ENCODE results near the gene TRPM4. TPM values are rescaled to one million over a fixed set of nuclear protein-coding genes. Genes with fewer than 3 reads are reported as not detected.
A peak's percentile ranks its signal among the peaks of the same experiment; 100 is the strongest.
"Not testable (repeated sequence)": the region's sequence is repeated elsewhere in the genome, so short reads cannot be mapped to it uniquely, and the experiment has no call there.

TRPM4 gene
- total RNA-seq, 2 donors from 2014 or later, result 0.52 TPM; not detected in 1

- no peak overlapping the region for H3K27ac Mint-ChIP-seq
- no peaks in the 10 kb centered on the region for H3K9me3 Mint-ChIP-seq
Measured at GRCh38 chr19:49120325-49120683, 37.3 kb upstream of the TRPM4 start.

GRCh38 chr19:49120868-49121267, 36.7 kb upstream of the TRPM4 start:
- Mint-ChIP-seq H3K4me1 (peaks cover 16% of the 10 kb centered on the region), H3K27me3 (peaks cover 5% of the 10 kb centered on the region), H3K4me3 (peak overlapping the region; percentile 87), H3K27ac (no peak overlapping the region), H3K9me3 (no peaks in the 10 kb centered on the region), H3K36me3 (ENCODE audit: low read depth) (no peaks in the 10 kb centered on the region)
- ATAC-seq (replicated peaks), result no peak

More at GRCh38 chr19:49120325-49120683, 37.3 kb upstream of the TRPM4 start:
- Mint-ChIP-seq H3K27me3 (peaks cover 5% of the 10 kb centered on the region), H3K4me1 (peaks cover 16% of the 10 kb centered on the region), H3K36me3 (ENCODE audit: low read depth) (no peaks in the 10 kb centered on the region), H3K4me3 (peak overlapping the region; percentile 87)
- ATAC-seq (replicated peaks), result no peak

DNA sequence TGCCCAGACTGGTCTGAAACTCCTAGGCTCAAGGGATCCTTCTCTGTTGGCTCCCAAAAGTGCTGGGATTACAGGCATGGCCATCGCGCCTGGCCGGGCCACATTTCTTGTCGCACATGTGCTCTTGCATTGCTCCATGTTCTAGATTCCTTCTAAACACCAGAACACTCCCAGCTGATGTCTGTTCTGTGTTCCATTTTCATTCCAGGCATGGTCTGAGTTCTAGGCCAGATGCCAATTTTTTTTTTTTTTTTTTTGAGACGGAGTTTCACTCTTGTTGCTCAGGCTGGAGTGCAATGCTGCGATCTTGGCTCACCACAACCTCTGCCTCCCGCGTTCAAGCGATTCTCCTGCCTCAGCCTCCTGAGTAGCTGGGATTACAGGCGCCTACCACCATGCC, 35.8 kb upstream of the TRPM4 start:
- not testable (repeated sequence) for H3K9me3 Mint-ChIP-seq; H3K27me3 Mint-ChIP-seq; H3K4me3 Mint-ChIP-seq; ATAC-seq (replicated peaks); H3K27ac Mint-ChIP-seq; H3K36me3 Mint-ChIP-seq (ENCODE audit: low read depth)
- peaks cover 16% of the 10 kb centered on the region for H3K4me1 Mint-ChIP-seq

DNA sequence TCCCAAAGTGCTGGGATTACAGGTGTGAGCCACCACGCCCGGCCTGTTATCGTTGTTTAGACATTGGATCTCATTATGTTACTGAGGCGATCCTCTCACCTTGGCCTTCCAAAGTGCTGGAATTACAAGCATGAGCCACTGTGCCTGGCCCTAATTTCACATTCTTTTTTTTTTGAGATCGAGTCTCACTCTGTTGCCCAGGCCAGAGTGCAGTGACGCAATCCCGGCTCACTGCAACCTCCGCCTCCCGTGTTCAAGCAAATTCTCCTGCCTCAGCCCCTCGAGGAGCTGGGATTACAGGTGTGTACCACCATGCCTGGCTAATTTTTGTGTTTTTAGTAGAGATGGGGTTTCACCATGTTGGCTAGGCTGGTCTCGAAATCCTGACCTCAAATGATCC, 34.3 kb upstream of the TRPM4 start:
- not testable (repeated sequence) for H3K36me3 Mint-ChIP-seq (ENCODE audit: low read depth); H3K27ac Mint-ChIP-seq; H3K4me3 Mint-ChIP-seq; H3K9me3 Mint-ChIP-seq; H3K27me3 Mint-ChIP-seq; ATAC-seq (replicated peaks)
- peaks cover 10% of the 10 kb centered on the region for H3K4me1 Mint-ChIP-seq

GRCh38 chr19:49125025-49125731, 32.4 kb upstream of the TRPM4 start:
- ATAC-seq (replicated peaks), result no peak
- Mint-ChIP-seq H3K9me3 (no peaks in the 10 kb centered on the region), H3K4me1 (peaks cover 15% of the 10 kb centered on the region), H3K27me3 (peaks cover 5% of the 10 kb centered on the region), H3K4me3 (no peak overlapping the region), H3K27ac (no peak overlapping the region), H3K36me3 (ENCODE audit: low read depth) (no peaks in the 10 kb centered on the region)

DNA sequence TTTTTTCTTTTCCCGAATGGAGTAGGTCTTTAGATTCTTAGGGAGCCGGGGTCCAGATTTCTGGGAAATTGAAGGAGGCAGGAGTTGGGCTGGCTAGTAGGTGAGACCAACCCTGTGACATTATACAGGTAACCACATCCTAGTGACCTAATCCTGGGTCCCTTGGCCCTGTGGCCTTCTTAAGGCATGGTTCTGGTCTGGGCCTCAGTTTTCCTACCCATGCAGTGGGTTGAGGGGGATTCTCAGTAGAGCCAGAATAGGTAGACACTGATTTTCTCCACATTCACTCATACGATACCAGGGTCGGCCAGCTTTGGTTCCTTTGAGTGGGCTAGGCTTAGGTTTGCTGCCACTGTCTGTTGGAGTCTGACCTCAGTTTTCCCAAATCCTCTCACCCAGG, 31.0 kb upstream of the TRPM4 start:
- H3K36me3 Mint-ChIP-seq (ENCODE audit: low read depth), result no peaks in the 10 kb centered on the region
- H3K9me3 Mint-ChIP-seq, result no peaks in the 10 kb centered on the region
- H3K27me3 Mint-ChIP-seq, result no peaks in the 10 kb centered on the region
- H3K4me3 Mint-ChIP-seq, result peak overlapping the region; percentile 25
- no peak for ATAC-seq (replicated peaks)
- no peak overlapping the region for H3K27ac Mint-ChIP-seq
- peaks cover 7% of the 10 kb centered on the region for H3K4me1 Mint-ChIP-seq

GRCh38 chr19:49127225-49127624, 30.4 kb upstream of the TRPM4 start:
- not testable (repeated sequence) for H3K27me3 Mint-ChIP-seq; H3K27ac Mint-ChIP-seq; H3K4me1 Mint-ChIP-seq; H3K36me3 Mint-ChIP-seq (ENCODE audit: low read depth); ATAC-seq (replicated peaks); H3K9me3 Mint-ChIP-seq
- H3K4me3 Mint-ChIP-seq, result peak overlapping the region; percentile 74

GRCh38 chr19:49127674-49128544, 29.7 kb upstream of the TRPM4 start:
- Mint-ChIP-seq H3K4me3 (peak overlapping the region; percentile 74), H3K27me3 (no peaks in the 10 kb centered on the region), H3K27ac (no peak overlapping the region), H3K4me1 (peaks cover 7% of the 10 kb centered on the region), H3K9me3 (no peaks in the 10 kb centered on the region), H3K36me3 (ENCODE audit: low read depth) (no peaks in the 10 kb centered on the region)
- ATAC-seq (replicated peaks), result peak; percentile 95

GRCh38 chr19:49128545-49129237, 28.9 kb upstream of the TRPM4 start:
- H3K27ac Mint-ChIP-seq, result no peak overlapping the region
- H3K4me3 Mint-ChIP-seq, result peak overlapping the region; percentile 74
- H3K9me3 Mint-ChIP-seq, result no peaks in the 10 kb centered on the region
- H3K36me3 Mint-ChIP-seq (ENCODE audit: low read depth), result no peaks in the 10 kb centered on the region
- ATAC-seq (replicated peaks), result no peak
- H3K4me1 Mint-ChIP-seq, result peaks cover 7% of the 10 kb centered on the region
- no peaks in the 10 kb centered on the region for H3K27me3 Mint-ChIP-seq

- Mint-ChIP-seq H3K4me1 (peaks cover 7% of the 10 kb centered on the region), H3K9me3 (no peaks in the 10 kb centered on the region), H3K27ac (no peak overlapping the region)
Measured at GRCh38 chr19:49129238-49129583, 28.4 kb upstream of the TRPM4 start.

GRCh38 chr19:49130325-49130724, 27.3 kb upstream of the TRPM4 start:
- no peaks in the 10 kb centered on the region for H3K9me3 Mint-ChIP-seq
- H3K4me3 Mint-ChIP-seq, result no peak overlapping the region
- H3K27ac Mint-ChIP-seq, result no peak overlapping the region
- no peaks in the 10 kb centered on the region for H3K36me3 Mint-ChIP-seq (ENCODE audit: low read depth)
- H3K27me3 Mint-ChIP-seq, result no peaks in the 10 kb centered on the region
- H3K4me1 Mint-ChIP-seq, result peaks cover 7% of the 10 kb centered on the region
- no peak for ATAC-seq (replicated peaks)

More at GRCh38 chr19:49129238-49129583, 28.4 kb upstream of the TRPM4 start:
- Mint-ChIP-seq H3K4me3 (peak overlapping the region; percentile 74), H3K36me3 (ENCODE audit: low read depth) (no peaks in the 10 kb centered on the region), H3K27me3 (no peaks in the 10 kb centered on the region)
- ATAC-seq (replicated peaks), result no peak

DNA sequence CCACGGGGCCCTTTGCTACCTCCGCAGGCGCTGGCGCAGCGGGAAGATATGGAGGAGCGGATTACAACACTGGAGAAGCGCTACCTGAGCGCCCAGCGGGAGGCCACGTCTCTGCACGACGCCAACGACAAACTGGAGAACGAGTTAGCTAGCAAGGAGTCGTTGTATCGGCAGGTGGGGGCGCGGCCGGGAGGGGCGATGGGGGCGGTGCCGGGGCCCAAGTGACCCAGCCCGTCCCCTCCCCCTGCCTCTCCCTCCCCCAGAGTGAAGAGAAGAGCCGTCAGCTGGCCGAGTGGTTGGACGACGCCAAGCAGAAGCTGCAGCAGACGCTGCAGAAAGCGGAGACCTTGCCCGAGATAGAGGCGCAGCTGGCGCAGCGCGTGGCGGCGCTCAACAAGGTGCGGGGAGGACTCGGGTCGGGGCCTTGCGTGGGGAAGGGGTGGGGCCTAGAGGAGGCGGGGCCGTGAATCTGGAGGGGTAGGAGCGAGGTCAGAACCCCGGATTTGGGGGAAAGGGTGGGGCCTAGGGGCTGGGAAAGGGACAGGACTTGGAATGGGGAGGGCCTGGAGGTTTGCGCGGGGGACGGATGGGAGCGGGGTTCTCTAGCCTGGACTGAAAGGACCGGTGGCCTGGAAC, 24.5 kb upstream of the TRPM4 start:
- peak overlapping the region; percentile 38 for H3K27ac Mint-ChIP-seq
- H3K9me3 Mint-ChIP-seq, result no peaks in the 10 kb centered on the region

GRCh38 chr19:49133621-49134454, 23.8 kb upstream of the TRPM4 start:
- peak; percentile 81 for ATAC-seq (replicated peaks)
- Mint-ChIP-seq H3K9me3 (no peaks in the 10 kb centered on the region), H3K27me3 (no peaks in the 10 kb centered on the region), H3K36me3 (ENCODE audit: low read depth) (no peaks in the 10 kb centered on the region), H3K4me1 (peaks cover 3% of the 10 kb centered on the region), H3K4me3 (peak overlapping the region; percentile 64), H3K27ac (peak overlapping the region; percentile 38)

More for the DNA sequence above, 24.5 kb upstream of the TRPM4 start:
- Mint-ChIP-seq H3K27me3 (no peaks in the 10 kb centered on the region), H3K4me3 (peak overlapping the region; percentile 64), H3K36me3 (ENCODE audit: low read depth) (no peaks in the 10 kb centered on the region), H3K4me1 (peaks cover 7% of the 10 kb centered on the region)
- ATAC-seq (replicated peaks), result peak; percentile 28

DNA sequence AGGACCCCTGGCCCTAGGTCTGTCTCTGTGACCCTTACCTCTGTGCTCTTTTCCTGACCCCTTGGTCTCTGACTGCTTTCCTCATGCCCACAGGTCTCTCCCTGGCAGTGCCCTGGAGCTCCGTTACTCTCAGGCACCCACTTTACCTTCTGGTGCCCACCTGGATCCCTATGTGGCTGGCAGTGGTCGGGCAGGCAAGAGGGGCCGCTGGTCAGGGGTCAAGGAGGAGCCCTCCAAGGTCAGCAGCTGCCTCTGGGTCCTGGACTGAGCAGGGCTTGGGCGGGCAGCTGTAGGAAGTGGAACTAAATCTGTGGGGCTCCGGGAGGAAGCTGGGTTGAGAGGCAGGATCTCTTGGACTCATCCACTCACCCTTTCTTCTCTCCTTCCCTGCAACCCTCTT, 21.9 kb upstream of the TRPM4 start:
- H3K27ac Mint-ChIP-seq, result no peak overlapping the region
- H3K4me1 Mint-ChIP-seq, result no peaks in the 10 kb centered on the region
- H3K4me3 Mint-ChIP-seq, result no peak overlapping the region
- no peak for ATAC-seq (replicated peaks)
- no peaks in the 10 kb centered on the region for H3K9me3 Mint-ChIP-seq
- H3K36me3 Mint-ChIP-seq (ENCODE audit: low read depth), result no peaks in the 10 kb centered on the region
- no peaks in the 10 kb centered on the region for H3K27me3 Mint-ChIP-seq

Measured in activated T-helper 17 cell treated with anti-CD3 and anti-CD28 coated beads, Interleukin-2, amount 50 U/mL, for 72 hours (primary cell).